ENCODE measurements around the gene KCNK10. TPM values are rescaled to one million over a fixed set of nuclear protein-coding genes. Genes with fewer than 3 reads are reported as not detected.

Gene KCNK10
- total and polyA plus RNA-seq, 11 donors = 0.07 to 0.31 (median 0.20) TPM; not detected in 7

GRCh38 chr14:88189417-88190191, 133.5 kb downstream of the KCNK10 start:
- H3K27ac ChIP-seq = no peak overlapping the region
- TF ChIP-seq CTCF (IDR thresholded peaks at IDR 0.05) = peak; percentile 46 to 81 (median 65)
- no peak for TF ChIP-seq POLR2A (IDR thresholded peaks at IDR 0.05)
- ATAC-seq (peak; percentile 93 to 98 (median 94)), DNase-seq (peak in 4 of 5 donors; percentile 37 to 71 (median 63))
- peak overlapping the region in 9 of 12 donors; percentile 17 to 42 (median 22) for H3K4me3 ChIP-seq
- intact Hi-C loops (cut with DNase I) = loop anchor here (2.0 to 10.0 kb wide), 6 partner anchors 175 to 373 kb away; partner anchors contain the start of genes SPATA7 (in 5 of the 10) and ZC3H14 (in 1 of the 10)
- 22 to 28% (median 24%) methylated on average over 10 of the region's 10 CpGs for WGBS, 4 donors
- peaks cover 0 to 29% (median 16%) of the 10 kb centered on the region in 9 donors for H3K27me3 ChIP-seq
- no peaks in the 10 kb centered on the region for H3K9me3 ChIP-seq
- no peaks in the 10 kb centered on the region for H3K36me3 ChIP-seq
- peaks cover 0 to 9% (median 4%) of the 10 kb centered on the region in 12 donors for H3K4me1 ChIP-seq

- intact Hi-C loops (cut with DNase I) = loop anchor here in 6 of 10 donors (5.0 kb wide), 3 partner anchors 193 to 373 kb away; partner anchors contain the start of genes SPATA7 (in 2 of the 6) and ZC3H14 (in 1 of the 6)
- peaks cover 0 to 9% (median 4%) of the 10 kb centered on the region in 12 donors for H3K4me1 ChIP-seq
- peak overlapping the region in 9 of 12 donors; percentile 17 to 42 (median 22) for H3K4me3 ChIP-seq
- no peaks in the 10 kb centered on the region for H3K9me3 ChIP-seq
- DNase-seq (no peak), ATAC-seq (peak in 2 of 4 donors; percentile 25 to 38)
- 10 to 16% (median 12%) methylated on average over 13 of the region's 13 CpGs for WGBS, 4 donors
- H3K27me3 ChIP-seq = peaks cover 0 to 22% (median 11%) of the 10 kb centered on the region in 9 donors
- TF ChIP-seq CTCF (IDR thresholded peaks at IDR 0.05) = no peak
- TF ChIP-seq POLR2A (IDR thresholded peaks at IDR 0.05) = no peak
- no peak overlapping the region for H3K27ac ChIP-seq
- H3K36me3 ChIP-seq = no peaks in the 10 kb centered on the region
Observed at GRCh38 chr14:88188745-88189416, 134.2 kb downstream of the KCNK10 start.

GRCh38 chr14:88185843-88186242, 137.2 kb downstream of the KCNK10 start:
- Histone ChIP-seq H3K27me3 (peaks cover 0 to 3% (median 0%) of the 10 kb centered on the region in 9 donors), H3K4me3 (no peak overlapping the region), H3K36me3 (no peaks in the 10 kb centered on the region), H3K27ac (no peak overlapping the region), H3K4me1 (peaks cover 0 to 9% (median 4%) of the 10 kb centered on the region in 12 donors), H3K9me3 (no peaks in the 10 kb centered on the region)
- DNase-seq = no peak
- ATAC-seq = no peak
- intact Hi-C loops (cut with DNase I) = loop anchor here in 6 of 10 donors (5.0 kb wide), 3 partner anchors 196 to 376 kb away; partner anchors contain the start of genes SPATA7 (in 2 of the 6) and ZC3H14 (in 1 of the 6)
- TF ChIP-seq POLR2A (IDR thresholded peaks at IDR 0.05) (no peak), CTCF (IDR thresholded peaks at IDR 0.05) (no peak)
- 89 to 95% (median 94%) methylated on average over 4 to 22 of the region's 22 CpGs for WGBS, 4 donors
